ACC112 (cell line): ENCODE measurements around the gene USP17L13.
"Not testable (repeated sequence)": the region's sequence is repeated elsewhere in the genome, so short reads cannot be mapped to it uniquely, and the experiment has no call there.

Experiments used
- H2AFZ ChIP-seq: fragments of 200-600 bp; sonication (generic); one replicate; pipeline ENCODE4 v1.6.0; 2017; ENCODE audit warnings: antibody characterized with exemption, low read length; ENCODE audit not compliant: unreplicated experiment
- H3K27ac ChIP-seq: fragments of 200-600 bp; sonication (generic); 2 replicates; pipeline ENCODE4 v1.5.1; 2014; ENCODE audit warnings: low read depth, mild to moderate bottlenecking, antibody characterized with exemption, low read length, moderate library complexity
- H3K27me3 ChIP-seq: fragments of 200-600 bp; sonication (generic); 2 replicates; pipeline ENCODE4 v1.6.1; 2014; ENCODE audit warnings: mild to moderate bottlenecking, antibody characterized with exemption, low read length, moderate library complexity, mixed read lengths; ENCODE audit not compliant: insufficient read depth
- H3K36me3 ChIP-seq: fragments of 200-600 bp; sonication (generic); 2 replicates; pipeline ENCODE4 v1.6.1; 2016; ENCODE audit warnings: mild to moderate bottlenecking, antibody characterized with exemption, low read length, moderate library complexity, mixed read lengths; ENCODE audit not compliant: insufficient read depth
- H3K4me1 ChIP-seq: fragments of 200-600 bp; sonication (generic); one replicate; pipeline ENCODE4 v1.6.1; 2016; ENCODE audit warnings: low read length, mixed read lengths; ENCODE audit not compliant: insufficient read depth, unreplicated experiment, control insufficient read depth
- H3K4me3 ChIP-seq: fragments of 200-600 bp; sonication (generic); 2 replicates; pipeline ENCODE4 v1.5.1; 2014; ENCODE audit warnings: mild to moderate bottlenecking, low read depth, low read length
- H3K79me2 ChIP-seq: fragments of 200-600 bp; sonication (generic); one replicate; pipeline ENCODE4 v1.6.0; 2016; ENCODE audit warnings: low read length; ENCODE audit not compliant: control insufficient read depth, unreplicated experiment, insufficient read depth

Gene USP17L13

DNA sequence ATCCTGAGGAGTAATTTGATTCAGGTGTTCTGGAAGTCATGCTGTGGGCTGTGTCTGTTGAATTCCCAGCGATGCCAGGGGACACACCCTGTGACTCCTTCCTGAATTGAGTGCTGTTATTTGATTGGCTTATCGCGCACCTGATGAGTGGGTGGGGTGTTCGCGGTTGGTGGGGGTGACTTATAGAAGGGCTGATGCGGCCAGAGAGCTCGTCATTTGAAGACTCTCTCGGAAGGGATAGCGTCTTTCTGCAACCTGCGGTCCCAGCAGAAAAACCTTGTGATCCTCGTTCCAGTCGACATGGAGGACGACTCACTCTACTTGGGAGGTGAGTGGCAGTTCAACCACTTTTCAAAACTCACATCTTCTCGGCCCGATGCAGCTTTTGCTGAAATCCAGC is 33.1 kb downstream of the USP17L13 start, which contains the start of gene USP17L20:
TSS of gene USP17L20 (plus strand) at position 301 of the 400 bp plus-strand sequence. CDS start at position 301, 0 bp downstream.
- not testable (repeated sequence) for H3K4me3 ChIP-seq, H3K79me2 ChIP-seq, H2AFZ ChIP-seq, H3K36me3 ChIP-seq, H3K27ac ChIP-seq, H3K27me3 ChIP-seq, H3K4me1 ChIP-seq

DNA sequence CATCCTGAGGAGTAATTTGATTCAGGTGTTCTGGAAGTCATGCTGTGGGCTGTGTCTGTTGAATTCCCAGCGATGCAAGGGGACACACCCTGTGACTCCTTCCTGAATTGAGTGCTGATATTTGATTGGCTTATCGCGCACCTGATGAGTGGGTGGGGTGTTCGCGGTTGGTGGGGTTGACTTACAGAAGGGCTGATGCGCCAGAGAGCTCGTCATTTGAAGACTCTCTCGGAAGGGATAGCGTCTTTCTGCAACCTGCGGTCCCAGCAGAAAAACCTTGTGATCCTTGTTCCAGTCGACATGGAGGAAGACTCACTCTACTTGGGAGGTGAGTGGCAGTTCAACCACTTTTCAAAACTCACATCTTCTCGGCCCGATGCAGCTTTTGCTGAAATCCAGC is 37.9 kb downstream of the USP17L13 start, which contains the start of gene USP17L21:
TSS of gene USP17L21 (plus strand) at position 301 of the 400 bp plus-strand sequence. CDS start at position 301, 0 bp downstream.
- not testable (repeated sequence) for H2AFZ ChIP-seq, H3K27me3 ChIP-seq, H3K4me1 ChIP-seq, H3K36me3 ChIP-seq, H3K4me3 ChIP-seq, H3K79me2 ChIP-seq, H3K27ac ChIP-seq

DNA sequence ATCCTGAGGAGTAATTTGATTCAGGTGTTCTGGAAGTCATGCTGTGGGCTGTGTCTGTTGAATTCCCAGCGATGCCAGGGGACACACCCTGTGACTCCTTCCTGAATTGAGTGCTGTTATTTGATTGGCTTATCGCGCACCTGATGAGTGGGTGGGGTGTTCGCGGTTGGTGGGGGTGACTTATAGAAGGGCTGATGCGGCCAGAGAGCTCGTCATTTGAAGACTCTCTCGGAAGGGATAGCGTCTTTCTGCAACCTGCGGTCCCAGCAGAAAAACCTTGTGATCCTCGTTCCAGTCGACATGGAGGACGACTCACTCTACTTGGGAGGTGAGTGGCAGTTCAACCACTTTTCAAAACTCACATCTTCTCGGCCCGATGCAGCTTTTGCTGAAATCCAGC is 42.6 kb downstream of the USP17L13 start, which contains the start of gene USP17L22:
TSS of gene USP17L22 (plus strand) at position 301 of the 400 bp plus-strand sequence. CDS start at position 301, 0 bp downstream.
- not testable (repeated sequence) for H3K4me1 ChIP-seq

DNA sequence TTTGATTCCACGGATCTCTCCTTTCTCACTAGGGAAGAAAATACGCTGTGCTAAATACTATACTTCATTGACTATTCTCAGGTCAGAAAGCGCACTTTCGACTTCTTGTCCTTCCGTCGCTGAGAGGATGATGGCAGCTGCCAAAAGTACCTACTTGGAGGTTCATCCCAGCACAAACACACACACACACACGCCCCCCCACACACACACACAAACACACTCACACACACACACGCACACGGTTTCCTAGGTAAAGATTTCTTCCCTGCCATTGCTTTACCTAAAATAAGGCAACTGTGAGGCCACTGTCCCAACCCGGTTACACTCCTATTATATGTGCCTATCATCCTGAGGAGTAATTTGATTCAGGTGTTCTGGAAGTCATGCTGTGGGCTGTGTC is 47.0 kb downstream of the USP17L13 start:
- H3K36me3 ChIP-seq, H3K27me3 ChIP-seq, H3K79me2 ChIP-seq, H2AFZ ChIP-seq, H3K27ac ChIP-seq, H3K4me1 ChIP-seq, H3K4me3 ChIP-seq: not testable (repeated sequence)

More for the DNA sequence above, 42.6 kb downstream of the USP17L13 start, which contains the start of gene USP17L22:
- not testable (repeated sequence) for H2AFZ ChIP-seq, H3K79me2 ChIP-seq, H3K27ac ChIP-seq, H3K4me3 ChIP-seq, H3K36me3 ChIP-seq, H3K27me3 ChIP-seq
